HFFc6 (cell line): ENCODE results near the gene ABITRAM. TPM values are rescaled to one million over a fixed set of nuclear protein-coding genes. Genes with fewer than 3 reads are reported as not detected.
"Not testable (repeated sequence)": the region's sequence is repeated elsewhere in the genome, so short reads cannot be mapped to it uniquely, and the experiment has no call there.

ENCODE experiments used
- DNase-seq: peaks from one replicate; pipeline ENCODE4 v3.0.0-alpha.2; 2018
- H3K27ac Mint-ChIP-seq: 2 replicates; pipeline ENCODE4 v1.8.0; 2020; ENCODE audit warnings: mild to moderate bottlenecking, mixed read lengths
- H3K27me3 Mint-ChIP-seq: 2 replicates; pipeline ENCODE4 v1.8.0; 2021; ENCODE audit warnings: mild to moderate bottlenecking, moderate library complexity, mixed read lengths; ENCODE audit not compliant: insufficient read depth
- H3K36me3 Mint-ChIP-seq: 2 replicates; pipeline ENCODE4 v1.8.0; 2021; ENCODE audit warnings: low read depth, mixed read lengths
- H3K4me1 Mint-ChIP-seq: 2 replicates; pipeline ENCODE4 v1.8.0; 2020; ENCODE audit warnings: low read depth, mixed read lengths
- H3K4me3 Mint-ChIP-seq: 2 replicates; pipeline ENCODE4 v1.8.0; 2020; ENCODE audit warnings: mild to moderate bottlenecking, moderate library complexity, mixed read lengths
- H3K9me3 Mint-ChIP-seq: 2 replicates; pipeline ENCODE4 v1.8.0; 2020; ENCODE audit warnings: mild to moderate bottlenecking, mixed read lengths
- CTCF ChIP-seq: fragments of 200-600 bp; sonication (generic); IDR thresholded peaks from 2 replicates; pipeline ENCODE4 v1.5.0; 2021; ENCODE audit warnings: antibody characterized with exemption, mild to moderate bottlenecking
- total RNA-seq, 6 experiments: library from RNA; stranded (reverse); fragmentation: NEBNext Ultra II Directional; extraction: Animal tissue kit (Norgen Biotek cat#: 25700); gene quantifications; 2 replicates in 1 of 6; 3 replicates in 5 of 6; pipeline ENCODE4 v1.2.3, GENCODE V29; 2021

Gene ABITRAM
- total RNA-seq, 6 experiments from 2014 or later = 12.5 to 14.0 (median 13.1) TPM

- no peak overlapping the region for H3K27ac Mint-ChIP-seq
- DNase-seq = no peak
- no peak overlapping the region for H3K4me3 Mint-ChIP-seq
- TF ChIP-seq CTCF = no peak
- H3K4me1 Mint-ChIP-seq = no peaks in the 10 kb centered on the region
- no peaks in the 10 kb centered on the region; the same call in none of the 2 replicates for H3K27me3 Mint-ChIP-seq
- H3K9me3 Mint-ChIP-seq = no peaks in the 10 kb centered on the region
- H3K36me3 Mint-ChIP-seq = peaks cover 27% of the 10 kb centered on the region
Measured at GRCh38 chr9:108894225-108894997, 39.8 kb upstream of the ABITRAM start.

- H3K4me1 Mint-ChIP-seq = no peaks in the 10 kb centered on the region
- no peak for TF ChIP-seq CTCF
- H3K36me3 Mint-ChIP-seq = peaks cover 28% of the 10 kb centered on the region
- no peaks in the 10 kb centered on the region; the same call in 1 of the 2 replicates for H3K27me3 Mint-ChIP-seq
- H3K4me3 Mint-ChIP-seq = no peak overlapping the region
- H3K9me3 Mint-ChIP-seq = no peaks in the 10 kb centered on the region
- H3K27ac Mint-ChIP-seq = no peak overlapping the region
- no peak for DNase-seq
Measured at GRCh38 chr9:108897324-108898096, 36.7 kb upstream of the ABITRAM start.

- not testable (repeated sequence) for H3K27ac Mint-ChIP-seq, H3K27me3 Mint-ChIP-seq, H3K4me3 Mint-ChIP-seq, H3K9me3 Mint-ChIP-seq, DNase-seq, H3K4me1 Mint-ChIP-seq
- H3K36me3 Mint-ChIP-seq = peaks cover 35% of the 10 kb centered on the region
Measured at GRCh38 chr9:108899023-108899695, 35.0 kb upstream of the ABITRAM start.

- H3K4me1 Mint-ChIP-seq = no peaks in the 10 kb centered on the region
- no peak for TF ChIP-seq CTCF
- H3K27me3 Mint-ChIP-seq = no peaks in the 10 kb centered on the region
- H3K36me3 Mint-ChIP-seq = peaks cover 33% of the 10 kb centered on the region
- H3K27ac Mint-ChIP-seq = no peak overlapping the region
- H3K9me3 Mint-ChIP-seq = no peaks in the 10 kb centered on the region
- no peak overlapping the region for H3K4me3 Mint-ChIP-seq
- DNase-seq = no peak
Measured at GRCh38 chr9:108900176-108900575, 34.0 kb upstream of the ABITRAM start.

GRCh38 chr9:108903420-108904103, 30.6 kb upstream of the ABITRAM start:
- no peak overlapping the region for H3K27ac Mint-ChIP-seq
- H3K4me3 Mint-ChIP-seq = no peak overlapping the region
- no peak for TF ChIP-seq CTCF
- no peaks in the 10 kb centered on the region for H3K4me1 Mint-ChIP-seq
- no peaks in the 10 kb centered on the region for H3K27me3 Mint-ChIP-seq
- H3K9me3 Mint-ChIP-seq = no peaks in the 10 kb centered on the region
- peaks cover 28% of the 10 kb centered on the region for H3K36me3 Mint-ChIP-seq
- no peak for DNase-seq
